GM12878 (cell line): ENCODE data around the gene SHOC2.

Experiments used
- CTCF ChIP-seq, 3 experiments: IDR thresholded peaks in 2 of 3; conservative IDR thresholded peaks in 1 of 3; 2 replicates each; pipeline ENCODE4 v1.5.1; 2011; ENCODE audit warnings: low read depth in 3 of 3, low read length in 3 of 3, mild to moderate bottlenecking in 3 of 3, control low read depth in 2 of 3, moderate library complexity in 2 of 3, inconsistent platforms in 1 of 3, mixed read lengths in 1 of 3; ENCODE audit not compliant: control insufficient read depth in 2 of 3, insufficient read depth in 1 of 3; ENCODE audit errors: extremely low read depth in 1 of 3
- FOS ChIP-seq: IDR thresholded peaks from 3 replicates; pipeline ENCODE4 v1.6.1; 2011; ENCODE audit warnings: borderline replicate concordance; ENCODE audit not compliant: insufficient read length; ENCODE audit errors: extremely low read depth
- MTA3 ChIP-seq: IDR thresholded peaks from 2 replicates; pipeline ENCODE4 v1.6.1; 2012; ENCODE audit warnings: low read length, inconsistent platforms, borderline replicate concordance
- NBN ChIP-seq: fragments of 450-650 bp; IDR thresholded peaks from 2 replicates; pipeline ENCODE4 v1.6.1; 2016
- NFIC ChIP-seq: IDR thresholded peaks from 2 replicates; pipeline ENCODE4 v1.6.1; 2012; ENCODE audit warnings: low read depth, mild to moderate bottlenecking, inconsistent platforms, low read length, moderate library complexity
- POLR2A ChIP-seq: IDR thresholded peaks from 2 replicates; pipeline ENCODE4 v1.6.1; 2011; ENCODE audit warnings: low read depth, mild to moderate bottlenecking, low read length
- YY1 ChIP-seq: IDR thresholded peaks from 2 replicates; pipeline ENCODE4 v1.6.1; 2011; ENCODE audit warnings: low read depth, mild to moderate bottlenecking, low read length

DNA sequence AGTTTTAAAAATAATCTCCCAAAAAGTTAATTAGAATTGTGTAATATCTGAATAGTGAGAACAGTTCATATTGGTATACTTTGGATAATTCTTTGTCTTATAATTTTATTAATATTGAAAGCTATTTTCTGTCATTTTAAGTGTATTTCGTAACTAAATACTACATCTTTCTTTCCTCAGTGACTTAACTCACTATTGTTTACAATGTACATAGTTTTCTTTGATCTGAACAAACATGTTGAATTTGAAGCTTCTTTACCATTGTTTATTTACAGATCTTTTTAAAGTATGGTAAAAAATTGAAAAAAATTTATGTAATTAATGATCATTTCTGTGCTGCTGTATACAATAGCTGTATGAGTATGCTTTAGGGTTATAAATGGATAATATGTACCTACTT lies 42.6 kb upstream of the SHOC2 start:
- TF ChIP-seq CTCF (IDR thresholded peaks at IDR 0.05 in 2 of 3, conservative IDR thresholded peaks at IDR 0.05 in 1 of 3; ENCODE audit: control insufficient read depth in 2 of 3, extremely low read depth in 1 of 3, insufficient read depth in 1 of 3, low read depth in 3 of 3, low read length in 3 of 3) = no peak
- no peak for TF ChIP-seq YY1
- no peak for TF ChIP-seq FOS
- no peak for TF ChIP-seq NBN
- TF ChIP-seq MTA3 = no peak
- no peak for TF ChIP-seq NFIC
- TF ChIP-seq POLR2A = no peak
